NCI-H1092 treated with DMSO at 0.1 percent for 48 hours (cell line): ENCODE results near the gene NEK8.
"Not testable (repeated sequence)": the region's sequence is repeated elsewhere in the genome, so short reads cannot be mapped to it uniquely, and the experiment has no call there.

Experiments used
- DNase-seq: peaks from one replicate; lab custom pipeline; 2025; lab: John Stamatoyannopoulos, UW

Gene NEK8

GRCh38 chr17:28710861-28711722 is 17.5 kb upstream of the NEK8 start:
- DNase-seq, result peak; percentile 89

DNA sequence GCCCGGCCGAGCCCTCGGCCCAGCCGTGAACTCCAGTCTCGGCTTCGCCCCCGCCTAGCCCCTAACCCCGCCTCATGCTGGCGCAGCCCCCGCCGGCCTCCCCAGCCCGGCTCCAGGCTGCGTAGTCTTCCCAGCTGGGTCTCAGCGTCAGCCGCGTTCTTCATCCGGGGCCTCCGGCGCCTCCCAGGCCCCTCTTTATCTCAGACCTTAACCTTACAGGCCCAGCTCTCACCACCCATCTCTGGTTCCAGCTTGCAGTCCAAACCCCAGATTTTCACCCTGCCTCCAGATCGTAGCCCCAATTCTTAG is 16.9 kb upstream of the NEK8 start, which contains the start of gene PROCA1:
Gene PROCA1, minus strand, starts transcription at position 166 of the 309 bp plus-strand sequence. CDS start 228 bp downstream, outside the sequence.
- DNase-seq, result no peak

GRCh38 chr17:28712032-28712704 is 16.4 kb upstream of the NEK8 start:
- no peak for DNase-seq

- no peak for DNase-seq
These were observed 15.7 kb upstream of the NEK8 start for GRCh38 chr17:28712705-28713415.

- no peak for DNase-seq
These were observed 14.3 kb upstream of the NEK8 start for GRCh38 chr17:28714281-28714680.

DNA sequence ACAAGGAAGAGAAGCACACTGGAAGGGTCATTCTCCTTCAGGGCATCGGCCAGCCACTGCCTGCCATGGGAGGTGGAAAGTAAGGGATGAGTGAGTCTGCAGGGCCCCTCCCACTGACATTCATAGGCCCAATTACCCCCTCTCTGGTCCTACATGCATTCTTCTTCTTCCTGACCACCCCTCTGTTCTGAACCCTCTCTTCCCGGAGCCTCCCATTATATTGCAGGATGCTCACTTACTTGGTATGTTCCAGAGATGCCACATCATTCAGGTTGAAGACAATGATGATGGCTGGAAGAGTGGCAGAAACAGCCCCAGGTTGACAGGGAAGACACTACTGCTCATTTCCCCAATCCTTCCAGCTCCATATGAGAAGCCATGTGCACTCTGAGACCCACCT is 13.4 kb upstream of the NEK8 start:
- no peak for DNase-seq

GRCh38 chr17:28716740-28717577 is 11.6 kb upstream of the NEK8 start:
- DNase-seq, result no peak

- DNase-seq, result no peak
These were observed 10.8 kb upstream of the NEK8 start, which contains the start of gene RAB34 for GRCh38 chr17:28717578-28718332. Gene RAB34, minus strand, starts transcription at chr17:28717868. Its CDS starts 602 bp downstream, at chr17:28717266.

DNA sequence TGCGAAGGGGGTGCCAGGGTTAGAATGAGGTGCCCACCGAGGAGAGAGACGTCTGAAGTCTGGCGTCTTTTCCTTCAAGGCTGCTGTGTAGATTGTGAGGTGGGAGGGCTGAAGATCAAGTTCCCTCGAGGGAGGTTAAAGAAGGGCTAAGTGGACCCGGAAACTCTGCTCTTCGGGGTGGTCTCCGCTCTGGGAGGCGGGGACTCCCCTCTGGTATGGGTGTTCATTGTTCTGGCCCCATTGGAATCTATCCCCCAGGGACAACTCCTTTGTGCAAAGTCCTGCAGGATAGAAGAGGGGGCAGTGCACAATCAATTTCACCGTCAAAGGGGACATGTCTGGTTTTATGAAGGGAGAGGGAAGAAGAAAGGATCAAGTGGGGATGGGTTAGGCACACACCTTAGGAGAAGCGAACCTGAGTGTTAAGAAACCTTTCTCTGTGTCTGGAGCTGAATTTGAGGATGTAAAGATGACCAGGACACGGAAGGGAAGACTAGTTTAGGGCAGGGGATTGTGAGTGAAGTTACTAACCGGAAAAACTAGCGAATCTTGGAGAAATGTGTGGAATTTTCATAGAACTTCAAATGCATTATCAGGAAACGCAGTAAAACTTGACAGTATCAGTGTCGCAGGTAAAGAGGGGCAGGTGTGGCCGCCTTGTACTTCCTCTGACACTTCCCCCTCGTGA is 10.1 kb upstream of the NEK8 start:
- DNase-seq, result no peak

GRCh38 chr17:28719021-28719433 is 9.6 kb upstream of the NEK8 start:
- no peak for DNase-seq

DNA sequence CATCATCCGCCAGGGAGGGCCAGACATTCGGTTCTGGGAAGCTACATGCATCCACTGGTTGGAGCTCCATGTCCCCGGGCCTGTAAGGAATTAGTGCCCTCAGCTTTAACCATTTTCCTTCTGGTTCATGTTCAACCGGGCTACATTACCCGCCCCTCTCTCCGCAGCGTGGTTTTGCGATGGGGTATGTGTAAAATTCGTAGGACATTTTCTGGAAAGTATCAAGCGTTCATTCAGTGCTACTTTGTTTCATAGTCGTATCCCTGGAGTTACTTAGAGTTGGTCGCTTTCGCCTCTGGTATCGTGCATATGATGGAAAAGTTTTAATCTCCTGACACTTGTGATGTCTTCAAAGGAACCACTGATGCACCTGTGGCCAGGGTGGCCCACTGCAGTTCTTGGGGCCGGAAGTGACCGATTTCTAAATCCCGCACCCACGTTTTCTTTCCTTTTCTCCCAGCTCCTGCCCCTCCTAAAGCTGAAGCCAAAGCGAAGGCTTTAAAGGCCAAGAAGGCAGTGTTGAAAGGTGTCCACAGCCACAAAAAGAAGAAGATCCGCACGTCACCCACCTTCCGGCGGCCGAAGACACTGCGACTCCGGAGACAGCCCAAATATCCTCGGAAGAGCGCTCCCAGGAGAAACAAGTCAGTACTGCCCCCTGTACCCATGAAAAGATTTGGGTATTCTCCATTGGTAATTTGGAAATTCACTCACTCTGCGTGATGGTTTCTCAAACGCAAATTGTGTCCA is 8.2 kb upstream of the NEK8 start:
- DNase-seq, result no peak

- not testable (repeated sequence) for DNase-seq
These were observed 7.6 kb upstream of the NEK8 start for GRCh38 chr17:28720997-28721329.

GRCh38 chr17:28722417-28723158 is 6.0 kb upstream of the NEK8 start:
- DNase-seq, result no peak

- no peak for DNase-seq
These were observed 5.3 kb upstream of the NEK8 start for GRCh38 chr17:28723159-28723835.

DNA sequence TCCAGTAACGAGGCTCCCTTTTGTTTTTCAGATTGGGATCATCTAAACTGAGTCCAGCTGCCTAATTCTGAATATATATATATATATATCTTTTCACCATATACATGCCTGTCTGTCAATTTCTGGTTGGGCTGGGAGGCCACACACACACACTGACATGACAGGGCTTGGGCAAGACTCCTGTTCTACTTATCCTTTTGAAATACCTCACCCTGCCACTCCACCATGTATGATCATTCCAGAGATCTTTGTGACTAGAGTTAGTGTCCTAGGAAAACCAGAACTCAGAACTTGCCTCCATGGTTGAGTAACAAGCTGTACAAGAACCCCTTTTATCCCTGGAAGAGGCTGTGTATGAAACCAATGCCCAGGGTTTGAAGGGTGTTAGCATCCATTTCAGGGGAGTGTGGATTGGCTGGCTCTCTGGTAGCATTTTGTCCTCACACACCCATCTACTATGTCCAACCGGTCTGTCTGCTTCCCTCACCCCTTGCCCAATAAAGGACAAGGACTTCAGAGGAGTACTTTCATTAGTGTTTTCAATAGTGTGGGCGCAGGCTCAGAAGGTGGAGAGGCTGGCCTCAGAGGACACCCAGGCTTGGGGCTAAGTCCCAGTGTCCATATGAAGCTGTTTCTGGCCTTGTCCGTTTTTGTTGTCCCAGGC is 4.6 kb upstream of the NEK8 start:
- DNase-seq, result not testable (repeated sequence)

GRCh38 chr17:28724500-28725165 is 4.0 kb upstream of the NEK8 start:
- peak; percentile 19 for DNase-seq

GRCh38 chr17:28725166-28725659 is 3.4 kb upstream of the NEK8 start:
- DNase-seq, result no peak
